ENCODE data around the gene DALRD3.
"Not testable (repeated sequence)": the region's sequence is repeated elsewhere in the genome, so short reads cannot be mapped to it uniquely, and the experiment has no call there.

The DALRD3 gene

GRCh38 chr3:49021813-49022687, 3.7 kb upstream of the DALRD3 start, which contains the start of gene NDUFAF3:
TSS of gene NDUFAF3 (plus strand) at chr3:49022121. CDS start at chr3:49022145, 24 bp downstream.
- DNase-seq (ENCODE audit: low read depth in 2 of 2, low spot score in 1 of 2), result peak; percentile 84

- DNase-seq (ENCODE audit: low read depth in 2 of 2, low spot score in 1 of 2), result peak; percentile 98
These were observed 2.9 kb upstream of the DALRD3 start for GRCh38 chr3:49021213-49021812.

GRCh38 chr3:49020330-49021212, 2.2 kb upstream of the DALRD3 start:
- no peak for DNase-seq (ENCODE audit: low read depth in 2 of 2, low spot score in 1 of 2)

GRCh38 chr3:49019941-49020329, 1.6 kb upstream of the DALRD3 start:
- DNase-seq (ENCODE audit: low read depth in 2 of 2, low spot score in 1 of 2), result no peak

GRCh38 chr3:49018707-49019006, 277 bp upstream of the DALRD3 start:
- DNase-seq (ENCODE audit: low read depth in 2 of 2, low spot score in 1 of 2), result no peak

GRCh38 chr3:49017229-49017970, 980 bp downstream of the DALRD3 start:
- no peak for DNase-seq (ENCODE audit: low read depth in 2 of 2, low spot score in 1 of 2)

GRCh38 chr3:49016414-49017228, 1.8 kb downstream of the DALRD3 start:
- no peak for DNase-seq (ENCODE audit: low read depth in 2 of 2, low spot score in 1 of 2)

GRCh38 chr3:49015765-49016164, 2.6 kb downstream of the DALRD3 start:
- no peak for DNase-seq (ENCODE audit: low read depth in 2 of 2, low spot score in 1 of 2)

- no peak for DNase-seq (ENCODE audit: low read depth in 2 of 2, low spot score in 1 of 2)
These were observed 3.3 kb downstream of the DALRD3 start for GRCh38 chr3:49015072-49015471.

GRCh38 chr3:49013738-49014660, 4.4 kb downstream of the DALRD3 start:
- DNase-seq (ENCODE audit: low read depth in 2 of 2, low spot score in 1 of 2), result no peak

GRCh38 chr3:49013113-49013737, 5.2 kb downstream of the DALRD3 start:
- no peak for DNase-seq (ENCODE audit: low read depth in 2 of 2, low spot score in 1 of 2)

GRCh38 chr3:49012441-49013017, 5.9 kb downstream of the DALRD3 start:
- DNase-seq (ENCODE audit: low read depth in 2 of 2, low spot score in 1 of 2), result no peak

- no peak for DNase-seq (ENCODE audit: low read depth in 2 of 2, low spot score in 1 of 2)
These were observed 9.0 kb downstream of the DALRD3 start for GRCh38 chr3:49009396-49009795.

- not testable (repeated sequence) for DNase-seq (ENCODE audit: low read depth in 2 of 2, low spot score in 1 of 2)
These were observed 9.8 kb downstream of the DALRD3 start for GRCh38 chr3:49008627-49009026.

GRCh38 chr3:49007771-49008528, 10.4 kb downstream of the DALRD3 start:
- DNase-seq (ENCODE audit: low read depth in 2 of 2, low spot score in 1 of 2), result peak; percentile 63 to 70

GRCh38 chr3:49007068-49007770, 11.2 kb downstream of the DALRD3 start, which contains the start of gene WDR6:
TSS of gene WDR6 (plus strand) at chr3:49007391. CDS start at chr3:49007432, 41 bp downstream.
- DNase-seq (ENCODE audit: low read depth in 2 of 2, low spot score in 1 of 2), result peak; percentile 90 to 93
